ENCODE data around the gene ASCL1. TPM values are rescaled to one million over a fixed set of nuclear protein-coding genes. Genes with fewer than 3 reads are reported as not detected.

Gene ASCL1
- polyA plus RNA-seq (ENCODE audit: low read depth in 6 of 6) = not detected

DNA sequence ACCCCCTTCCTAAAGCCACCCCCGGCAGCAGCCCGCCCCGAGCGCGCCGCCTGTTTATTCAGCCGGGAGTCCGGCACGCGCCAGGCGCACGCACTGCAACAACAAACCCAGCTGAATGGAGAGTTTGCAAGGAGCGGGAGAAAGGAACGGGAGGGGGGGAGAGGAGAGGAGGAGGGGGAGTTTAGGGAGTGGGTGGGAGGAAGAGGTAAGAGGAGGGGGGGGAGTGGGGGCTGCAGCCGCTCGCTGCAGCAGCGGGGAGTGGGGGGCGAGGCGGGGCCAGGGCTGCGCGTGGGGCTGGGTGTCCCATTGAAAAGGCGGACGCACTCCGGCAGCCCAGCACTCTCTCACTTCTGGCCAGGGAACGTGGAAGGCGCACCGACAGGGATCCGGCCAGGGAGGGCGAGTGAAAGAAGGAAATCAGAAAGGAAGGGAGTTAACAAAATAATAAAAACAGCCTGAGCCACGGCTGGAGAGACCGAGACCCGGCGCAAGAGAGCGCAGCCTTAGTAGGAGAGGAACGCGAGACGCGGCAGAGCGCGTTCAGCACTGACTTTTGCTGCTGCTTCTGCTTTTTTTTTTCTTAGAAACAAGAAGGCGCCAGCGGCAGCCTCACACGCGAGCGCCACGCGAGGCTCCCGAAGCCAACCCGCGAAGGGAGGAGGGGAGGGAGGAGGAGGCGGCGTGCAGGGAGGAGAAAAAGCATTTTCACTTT lies at the start of gene ASCL1:
Gene ASCL1 (plus strand): TSS at position 336 of the 712 bp plus-strand sequence. CDS start 571 bp downstream, outside the sequence.
- no peaks in the 10 kb centered on the region for H3K36me3 Mint-ChIP-seq
- H3K27ac Mint-ChIP-seq = peak within 1 kb of the TSS in 3 of 6 donors; percentile 39 to 69 (median 64)
- H3K4me3 Mint-ChIP-seq = peak within 1 kb of the TSS; percentile 72 to 89 (median 84)
- peaks cover 0 to 21% (median 6%) of the 10 kb centered on the region in 7 donors for H3K9me3 Mint-ChIP-seq
- ATAC-seq (ENCODE audit: low read depth in 2 of 2) (peak; percentile 74 to 77), DNase-seq (peak; percentile 42)
- peaks cover 80 to 91% (median 89%) of the 10 kb centered on the region in 3 donors for H3K27me3 Mint-ChIP-seq
- H3K4me1 Mint-ChIP-seq = peaks cover 23 to 41% (median 29%) of the 10 kb centered on the region in 3 donors

DNA sequence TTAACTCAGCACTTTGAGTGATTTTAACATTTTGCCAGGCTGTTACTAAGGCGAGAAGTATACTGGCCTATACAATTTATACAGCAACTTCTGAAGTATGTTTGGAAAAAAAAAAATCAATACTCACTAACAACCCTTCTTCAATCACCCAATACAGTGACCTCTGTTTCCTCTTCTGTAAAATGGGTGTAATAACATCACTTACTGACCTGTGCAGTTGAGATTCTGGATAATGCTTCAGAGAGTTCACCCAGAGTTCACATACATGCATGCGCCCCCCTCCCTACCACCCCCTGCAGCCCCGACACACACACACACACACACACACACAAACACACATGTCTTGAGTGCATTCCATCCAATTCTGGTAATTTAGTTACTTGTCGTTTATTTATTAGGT lies 49.6 kb upstream of the ASCL1 start:
- peaks cover 4 to 17% (median 11%) of the 10 kb centered on the region in 3 donors for H3K27me3 Mint-ChIP-seq
- H3K4me3 Mint-ChIP-seq = no peak overlapping the region
- H3K4me1 Mint-ChIP-seq = no peaks in the 10 kb centered on the region
- no peak for ATAC-seq (ENCODE audit: low read depth in 2 of 2)
- no peak for DNase-seq
- no peaks in the 10 kb centered on the region for H3K36me3 Mint-ChIP-seq
- no peaks in the 10 kb centered on the region for H3K9me3 Mint-ChIP-seq
- no peak overlapping the region for H3K27ac Mint-ChIP-seq

DNA sequence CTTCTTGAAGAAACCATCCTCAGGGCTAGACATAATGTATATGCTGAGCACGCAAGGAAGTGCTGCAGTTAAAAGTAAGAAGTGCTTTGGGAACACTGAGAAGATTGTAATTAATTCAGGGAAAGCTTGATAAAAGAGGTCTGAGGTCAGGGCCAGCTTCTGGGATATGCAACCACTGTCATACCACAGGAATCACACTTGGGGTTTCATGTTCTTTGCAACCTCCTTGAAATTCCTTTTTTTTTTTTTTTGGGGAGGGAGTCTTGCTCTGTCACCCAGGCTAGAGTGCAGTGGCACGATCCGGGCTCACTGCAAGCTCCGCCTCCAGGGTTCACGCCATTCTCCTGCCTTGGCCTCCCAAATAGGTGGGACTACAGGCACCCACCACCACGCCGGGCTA lies 47.3 kb upstream of the ASCL1 start:
- ATAC-seq (ENCODE audit: low read depth in 2 of 2) (no peak), DNase-seq (no peak)
- H3K27ac Mint-ChIP-seq = no peak overlapping the region
- no peak overlapping the region for H3K4me3 Mint-ChIP-seq
- H3K36me3 Mint-ChIP-seq = no peaks in the 10 kb centered on the region
- H3K9me3 Mint-ChIP-seq = no peaks in the 10 kb centered on the region
- H3K4me1 Mint-ChIP-seq = no peaks in the 10 kb centered on the region
- H3K27me3 Mint-ChIP-seq = peaks cover 16 to 20% (median 18%) of the 10 kb centered on the region in 3 donors

DNA sequence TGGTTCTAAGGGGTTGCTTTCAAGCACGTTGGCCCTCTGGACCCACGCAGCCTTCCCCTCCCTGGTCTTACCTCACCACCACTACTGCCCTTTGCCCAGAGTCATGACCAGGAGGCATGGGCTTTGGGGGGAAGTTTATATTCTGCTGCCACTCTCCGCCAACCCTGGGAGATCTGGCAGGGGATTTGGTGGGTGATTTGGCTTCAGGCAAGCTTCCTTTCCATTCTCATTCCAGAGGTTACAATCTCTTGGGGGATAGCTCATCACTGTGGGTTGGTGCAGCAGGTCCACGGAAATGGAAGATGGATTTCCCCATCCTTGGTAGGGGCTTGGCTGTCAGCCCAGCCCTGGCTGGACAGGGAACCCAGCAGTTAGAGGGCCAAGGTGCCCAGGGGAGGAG lies 46.7 kb upstream of the ASCL1 start:
- H3K4me3 Mint-ChIP-seq = no peak overlapping the region
- ATAC-seq (ENCODE audit: low read depth in 2 of 2) (no peak), DNase-seq (no peak)
- H3K27me3 Mint-ChIP-seq = peaks cover 18 to 21% (median 20%) of the 10 kb centered on the region in 3 donors
- no peaks in the 10 kb centered on the region for H3K4me1 Mint-ChIP-seq
- H3K36me3 Mint-ChIP-seq = no peaks in the 10 kb centered on the region
- H3K27ac Mint-ChIP-seq = no peak overlapping the region
- no peaks in the 10 kb centered on the region for H3K9me3 Mint-ChIP-seq

DNA sequence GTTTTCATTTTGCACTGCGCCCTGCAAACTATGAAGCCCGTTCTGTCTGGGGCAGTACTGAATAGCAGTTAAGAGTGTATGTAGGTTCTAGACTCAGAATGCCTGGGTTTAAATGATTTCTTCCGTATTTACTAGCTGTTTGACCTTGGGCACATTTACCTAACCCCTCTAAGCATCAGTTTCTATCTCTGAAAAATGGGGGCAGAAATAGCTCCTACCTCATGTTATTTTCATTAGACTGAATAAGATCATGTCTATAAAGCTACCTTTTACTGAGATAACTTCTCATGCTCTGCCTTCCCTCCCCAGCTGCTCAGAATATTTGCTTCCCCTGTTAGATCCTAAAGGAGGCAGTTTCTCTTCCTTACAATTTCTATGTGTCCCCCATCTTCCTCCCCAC lies 46.2 kb upstream of the ASCL1 start:
- ATAC-seq (ENCODE audit: low read depth in 2 of 2) (no peak), DNase-seq (no peak)
- no peaks in the 10 kb centered on the region for H3K9me3 Mint-ChIP-seq
- H3K27ac Mint-ChIP-seq = peak overlapping the region in 1 of 6 donors; percentile 28
- no peaks in the 10 kb centered on the region for H3K36me3 Mint-ChIP-seq
- H3K4me3 Mint-ChIP-seq = no peak overlapping the region
- H3K27me3 Mint-ChIP-seq = peaks cover 19 to 26% (median 25%) of the 10 kb centered on the region in 3 donors
- no peaks in the 10 kb centered on the region for H3K4me1 Mint-ChIP-seq

DNA sequence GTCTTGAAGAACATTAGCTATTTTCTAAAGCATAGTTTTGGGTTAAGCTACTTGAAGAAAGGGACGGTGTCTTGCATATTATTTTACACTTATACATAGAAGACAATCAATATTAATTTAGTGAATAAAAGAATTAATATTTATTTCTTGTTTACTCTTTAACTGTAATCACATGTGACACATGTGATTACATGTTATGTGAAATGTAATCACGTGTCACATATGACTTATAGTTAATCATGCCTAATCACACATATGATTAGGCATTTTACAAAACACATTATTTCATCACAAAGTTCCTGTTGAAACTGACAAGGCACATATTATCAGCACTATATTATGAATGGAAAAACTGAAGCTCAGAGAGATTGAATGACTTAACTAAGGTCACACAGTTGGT lies 45.2 kb upstream of the ASCL1 start:
- Mint-ChIP-seq H3K4me1 (peaks cover 0 to 6% (median 3%) of the 10 kb centered on the region in 3 donors), H3K4me3 (no peak overlapping the region), H3K27ac (no peak overlapping the region), H3K9me3 (no peaks in the 10 kb centered on the region), H3K27me3 (peaks cover 23 to 34% (median 31%) of the 10 kb centered on the region in 3 donors), H3K36me3 (no peaks in the 10 kb centered on the region)
- ATAC-seq (ENCODE audit: low read depth in 2 of 2) = no peak
- no peak for DNase-seq

DNA sequence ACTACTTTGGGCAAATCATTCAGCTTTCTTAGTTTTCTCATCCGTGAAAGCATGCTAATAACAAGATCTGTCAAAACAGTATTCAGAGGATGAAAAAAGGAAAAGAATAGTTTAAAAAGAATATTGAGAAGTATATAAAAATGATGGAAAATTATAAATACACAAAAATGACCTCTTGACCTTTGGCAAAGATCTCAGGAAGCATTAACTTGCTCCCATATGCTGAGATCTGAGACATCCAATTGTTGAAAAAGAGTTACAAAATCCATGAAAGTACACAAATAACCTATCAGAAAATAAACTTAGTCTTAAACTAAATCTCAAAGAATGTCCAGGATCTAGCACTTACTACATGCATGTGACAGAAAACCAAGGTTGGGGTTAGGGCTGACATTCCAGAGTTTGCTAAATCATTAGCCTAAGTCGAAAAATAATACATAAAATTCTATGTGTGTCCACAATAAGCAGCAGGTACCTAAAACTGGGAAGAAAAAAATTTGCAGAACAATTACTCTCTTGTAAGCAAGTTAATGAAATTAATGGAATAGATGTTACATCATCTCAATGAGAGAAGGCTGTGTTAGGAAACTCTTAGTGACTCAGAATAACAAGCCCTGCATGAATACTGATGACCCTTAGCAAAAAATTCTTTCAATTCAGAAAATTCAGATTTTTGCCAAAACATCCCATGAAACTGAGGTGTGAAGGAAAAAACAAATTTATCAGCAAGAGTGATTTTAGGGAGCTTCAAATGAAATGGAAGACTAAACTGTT lies 43.8 kb upstream of the ASCL1 start:
- ATAC-seq (ENCODE audit: low read depth in 2 of 2) (no peak), DNase-seq (no peak)
- H3K4me3 Mint-ChIP-seq = no peak overlapping the region
- peaks cover 29 to 43% (median 32%) of the 10 kb centered on the region in 3 donors for H3K27me3 Mint-ChIP-seq
- H3K36me3 Mint-ChIP-seq = no peaks in the 10 kb centered on the region
- peaks cover 4 to 11% (median 10%) of the 10 kb centered on the region in 3 donors for H3K4me1 Mint-ChIP-seq
- no peak overlapping the region for H3K27ac Mint-ChIP-seq
- H3K9me3 Mint-ChIP-seq = no peaks in the 10 kb centered on the region

DNA sequence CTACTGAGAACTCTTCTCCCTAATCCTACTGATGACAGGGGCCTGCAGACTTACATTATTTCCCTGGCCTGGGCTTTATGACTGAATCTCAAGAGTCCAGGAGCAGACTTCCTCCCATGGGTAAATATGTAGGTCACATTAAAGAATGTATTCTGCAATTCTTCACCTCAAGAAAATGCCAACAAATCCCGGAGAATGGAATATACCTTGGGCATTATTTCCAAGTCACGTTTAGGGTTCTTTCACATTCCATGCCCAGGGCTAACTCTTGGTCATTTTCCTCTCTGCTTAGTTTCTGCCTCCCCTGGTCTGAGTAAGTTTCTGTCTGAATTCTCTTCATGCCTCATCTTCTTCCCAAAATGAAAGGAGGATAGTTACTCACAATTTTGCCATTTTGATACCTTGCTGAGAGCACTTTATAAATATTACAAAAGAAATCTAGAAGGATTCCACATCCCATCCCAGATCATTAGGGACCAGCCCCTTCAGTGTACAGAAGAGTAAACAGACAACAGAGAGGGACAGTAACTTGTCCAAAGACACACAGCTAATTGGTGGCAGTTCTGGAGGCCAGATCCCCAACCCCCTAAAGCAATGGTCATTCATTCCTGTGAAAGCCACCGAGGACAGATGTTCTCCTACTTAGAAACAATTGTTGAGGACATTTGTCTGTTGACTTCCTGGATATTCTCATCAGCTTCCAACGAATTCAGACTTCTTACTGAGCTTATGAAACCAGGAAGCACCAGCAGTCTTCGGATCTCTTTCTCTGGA lies 41.0 kb upstream of the ASCL1 start:
- DNase-seq (no peak), ATAC-seq (ENCODE audit: low read depth in 2 of 2) (no peak)
- H3K4me1 Mint-ChIP-seq = peaks cover 4 to 11% (median 10%) of the 10 kb centered on the region in 3 donors
- peak overlapping the region in 4 of 8 donors; percentile 45 to 77 (median 64) for H3K4me3 Mint-ChIP-seq
- peak overlapping the region in 2 of 6 donors; percentile 35 to 39 for H3K27ac Mint-ChIP-seq
- no peaks in the 10 kb centered on the region for H3K36me3 Mint-ChIP-seq
- H3K27me3 Mint-ChIP-seq = peaks cover 45 to 55% (median 47%) of the 10 kb centered on the region in 3 donors
- H3K9me3 Mint-ChIP-seq = peaks cover 0 to 3% (median 0%) of the 10 kb centered on the region in 7 donors

DNA sequence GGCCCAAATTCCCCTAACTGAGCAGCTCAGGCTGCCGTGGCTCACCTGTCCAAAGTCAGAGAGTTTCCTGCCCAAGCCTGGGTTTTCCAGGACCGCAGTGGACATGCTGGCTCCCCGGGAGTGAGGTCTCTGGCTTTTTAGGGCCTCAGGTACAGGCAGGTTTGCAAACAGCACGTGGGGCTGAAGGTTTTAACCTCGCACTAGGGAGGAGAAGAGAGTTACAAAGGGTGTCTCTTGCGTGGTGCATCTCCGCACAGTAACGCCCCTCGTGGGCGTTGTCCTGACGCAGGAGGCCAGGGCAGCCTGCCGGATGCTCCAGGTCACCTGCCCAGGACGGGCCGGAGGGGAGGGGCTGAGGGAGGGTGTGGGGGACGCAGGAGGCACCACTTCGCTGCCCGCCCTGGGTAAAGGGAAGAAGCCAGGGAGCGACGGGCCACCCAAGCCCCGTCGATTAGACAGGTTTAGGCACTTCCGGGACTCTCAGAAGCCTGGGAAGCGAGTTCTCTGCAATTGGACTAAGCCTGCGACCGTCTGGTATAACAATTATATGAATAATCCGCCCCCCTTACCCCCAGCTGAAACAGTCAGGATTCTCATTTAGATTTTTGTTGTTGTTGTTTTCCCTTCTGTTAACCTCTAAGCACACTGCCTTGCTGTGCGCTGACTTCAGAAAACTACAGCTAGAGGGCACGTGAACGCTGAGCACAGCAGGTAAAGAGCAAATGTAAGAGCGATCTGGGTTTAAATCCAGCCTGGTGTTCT lies 40.3 kb upstream of the ASCL1 start, which contains the start of gene PAH:
Gene PAH (minus strand): TSS at position 219 of the 762 bp plus-strand sequence. CDS start 114 bp downstream, at position 105.
- Mint-ChIP-seq H3K4me3 (peak within 1 kb of the TSS in 6 of 8 donors; percentile 44 to 81 (median 62)), H3K27me3 (peaks cover 47 to 59% (median 50%) of the 10 kb centered on the region in 3 donors), H3K9me3 (peaks cover 0 to 3% (median 0%) of the 10 kb centered on the region in 7 donors), H3K27ac (peak within 1 kb of the TSS in 2 of 6 donors; percentile 35 to 39), H3K36me3 (no peaks in the 10 kb centered on the region), H3K4me1 (peaks cover 4 to 11% (median 10%) of the 10 kb centered on the region in 3 donors)
- DNase-seq (no peak), ATAC-seq (ENCODE audit: low read depth in 2 of 2) (peak; percentile 45 to 54)

DNA sequence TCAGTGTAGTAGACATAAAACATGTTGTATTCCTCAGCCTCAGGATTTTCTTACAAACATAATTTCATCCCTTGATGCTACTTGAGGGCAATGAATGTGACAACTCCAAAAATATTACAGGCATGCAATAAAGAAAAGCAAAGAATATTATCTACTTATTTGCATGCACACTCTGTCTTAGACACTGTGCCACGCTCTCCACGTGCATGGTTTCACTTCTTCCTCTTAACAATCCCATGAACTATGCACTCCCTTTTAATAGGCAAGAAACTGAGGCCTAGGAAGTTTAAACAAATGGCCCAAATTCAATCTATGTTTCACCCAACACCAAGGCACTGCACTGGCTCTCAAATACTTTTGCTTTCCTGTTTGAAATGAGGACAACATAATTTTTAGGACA lies 38.6 kb upstream of the ASCL1 start:
- peaks cover 4 to 11% (median 10%) of the 10 kb centered on the region in 3 donors for H3K4me1 Mint-ChIP-seq
- H3K4me3 Mint-ChIP-seq = no peak overlapping the region
- DNase-seq (no peak), ATAC-seq (ENCODE audit: low read depth in 2 of 2) (no peak)
- H3K9me3 Mint-ChIP-seq = peaks cover 0 to 3% (median 0%) of the 10 kb centered on the region in 7 donors
- H3K36me3 Mint-ChIP-seq = no peaks in the 10 kb centered on the region
- H3K27ac Mint-ChIP-seq = no peak overlapping the region
- peaks cover 47 to 70% (median 52%) of the 10 kb centered on the region in 3 donors for H3K27me3 Mint-ChIP-seq

DNA sequence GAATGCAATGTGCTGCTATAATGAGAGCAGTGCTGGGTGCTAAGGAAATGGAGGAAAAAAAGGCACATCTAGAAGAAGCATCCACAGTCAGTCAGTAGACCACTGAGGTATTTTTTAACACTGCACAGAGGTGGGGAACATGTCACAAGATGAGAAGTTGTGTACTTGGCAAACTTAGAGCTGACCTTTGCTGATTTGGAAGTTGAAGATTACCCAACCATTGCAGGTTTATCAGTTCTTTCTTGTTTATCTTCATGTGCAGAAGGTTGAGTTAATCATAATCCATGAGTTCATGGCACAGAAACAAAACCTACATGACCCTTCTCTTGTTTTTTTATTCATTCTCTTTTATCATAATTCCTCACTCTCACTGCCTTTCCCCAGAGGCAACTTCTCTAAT lies 37.2 kb upstream of the ASCL1 start:
- Mint-ChIP-seq H3K27me3 (peaks cover 38 to 70% (median 44%) of the 10 kb centered on the region in 3 donors), H3K27ac (no peak overlapping the region), H3K4me1 (peaks cover 4 to 11% (median 10%) of the 10 kb centered on the region in 3 donors), H3K4me3 (no peak overlapping the region), H3K9me3 (peaks cover 0 to 3% (median 0%) of the 10 kb centered on the region in 7 donors), H3K36me3 (no peaks in the 10 kb centered on the region)
- no peak for ATAC-seq (ENCODE audit: low read depth in 2 of 2)
- no peak for DNase-seq

DNA sequence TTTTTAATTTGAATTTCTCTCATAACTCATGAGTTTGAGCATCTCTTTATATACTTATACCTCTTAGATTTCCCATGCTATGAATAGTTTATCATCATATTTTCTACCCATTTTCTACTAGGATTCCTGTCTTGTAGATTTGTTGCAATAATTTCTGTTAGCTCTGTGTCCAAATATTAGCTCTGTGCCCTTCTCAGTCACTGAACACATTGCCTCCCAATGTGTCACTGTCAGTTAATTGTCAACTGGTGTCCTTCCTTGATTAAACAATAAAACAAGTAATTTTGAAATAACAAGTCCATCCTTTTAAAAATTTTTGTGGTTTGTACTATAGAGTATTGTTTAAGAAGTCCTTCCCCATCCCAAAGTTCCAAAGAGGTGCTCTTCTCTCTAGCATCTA lies 36.2 kb upstream of the ASCL1 start:
- ATAC-seq (ENCODE audit: low read depth in 2 of 2) (no peak), DNase-seq (no peak)
- no peaks in the 10 kb centered on the region for H3K36me3 Mint-ChIP-seq
- peaks cover 41 to 73% (median 42%) of the 10 kb centered on the region in 3 donors for H3K27me3 Mint-ChIP-seq
- no peak overlapping the region for H3K4me3 Mint-ChIP-seq
- no peak overlapping the region for H3K27ac Mint-ChIP-seq
- peaks cover 4 to 11% (median 10%) of the 10 kb centered on the region in 3 donors for H3K4me1 Mint-ChIP-seq
- peaks cover 0 to 3% (median 0%) of the 10 kb centered on the region in 7 donors for H3K9me3 Mint-ChIP-seq

Measured in naive B cell (primary cell).